NCI-H1436 (cell line): ENCODE measurements around the gene RGS10.
"Not testable (repeated sequence)": the region's sequence is repeated elsewhere in the genome, so short reads cannot be mapped to it uniquely, and the experiment has no call there.

Experiments
- DNase-seq: peaks from one replicate; lab custom pipeline; 2025; lab: John Stamatoyannopoulos, UW

RGS10 gene

GRCh38 chr10:119542357-119542987 is at the start of gene RGS10:
Gene RGS10, minus strand, starts transcription at chr10:119542719. Its CDS starts 81 bp downstream, at chr10:119542638.
- no peak for DNase-seq

GRCh38 chr10:119588071-119588470 is 45.6 kb upstream of the RGS10 start:
- no peak for DNase-seq

GRCh38 chr10:119578355-119578754 is 35.8 kb upstream of the RGS10 start:
- no peak for DNase-seq

GRCh38 chr10:119575991-119576390 is 33.5 kb upstream of the RGS10 start:
- no peak for DNase-seq

- DNase-seq = no peak
These were observed 33.0 kb upstream of the RGS10 start for GRCh38 chr10:119575506-119575905.

- DNase-seq = no peak
These were observed 25.5 kb upstream of the RGS10 start for GRCh38 chr10:119567978-119568377.

GRCh38 chr10:119562097-119562496 is 19.6 kb upstream of the RGS10 start:
- no peak for DNase-seq

GRCh38 chr10:119559511-119559910 is 17.0 kb upstream of the RGS10 start:
- not testable (repeated sequence) for DNase-seq

- not testable (repeated sequence) for DNase-seq
These were observed 13.6 kb upstream of the RGS10 start for GRCh38 chr10:119556081-119556480.

- DNase-seq = no peak
These were observed 12.8 kb upstream of the RGS10 start for GRCh38 chr10:119555178-119555784.

GRCh38 chr10:119550827-119551226 is 8.3 kb upstream of the RGS10 start:
- DNase-seq = no peak

GRCh38 chr10:119549247-119549999 is 6.9 kb upstream of the RGS10 start:
- no peak for DNase-seq

- no peak for DNase-seq
These were observed 3.5 kb upstream of the RGS10 start for GRCh38 chr10:119546009-119546408.

- no peak for DNase-seq
These were observed 2.8 kb upstream of the RGS10 start for GRCh38 chr10:119545310-119545709.

- no peak for DNase-seq
These were observed 1.5 kb upstream of the RGS10 start for GRCh38 chr10:119543814-119544642.

GRCh38 chr10:119542988-119543813 is 682 bp upstream of the RGS10 start:
- DNase-seq = no peak

- no peak for DNase-seq
These were observed 811 bp downstream of the RGS10 start for GRCh38 chr10:119541459-119542356.

- DNase-seq = no peak
These were observed 1.5 kb downstream of the RGS10 start for GRCh38 chr10:119541046-119541445.

- no peak for DNase-seq
These were observed 2.5 kb downstream of the RGS10 start for GRCh38 chr10:119540038-119540437.

- DNase-seq = no peak
These were observed 3.1 kb downstream of the RGS10 start for GRCh38 chr10:119539359-119539825.
